ENCODE measurements around the gene FPGS. TPM values are rescaled to one million over a fixed set of nuclear protein-coding genes. Genes with fewer than 3 reads are reported as not detected.
A peak's percentile ranks its signal among the peaks of the same experiment; 100 is the strongest.

The FPGS gene
- total and polyA plus RNA-seq, 9 donors: 18.9 to 209 (median 154) TPM

- H3K9me3 ChIP-seq: no peaks in the 10 kb centered on the region
- H3K4me1 ChIP-seq (ENCODE audit: insufficient read depth): peaks cover 27% of the 10 kb centered on the region
- no peak for TF ChIP-seq EP300 (IDR thresholded peaks at IDR 0.05)
- TF ChIP-seq CTCF (IDR thresholded peaks at IDR 0.05): no peak
- no peak for TF ChIP-seq POLR2A (IDR thresholded peaks at IDR 0.05)
- peak in 3 of 5 donors; percentile 60 to 74 (median 72) for DNase-seq
- no peaks in the 10 kb centered on the region for H3K36me3 ChIP-seq
- peak overlapping the region; percentile 46 to 96 for H3K27ac ChIP-seq
- no peak overlapping the region for H3K4me3 ChIP-seq
- no peaks in the 10 kb centered on the region for H3K27me3 ChIP-seq
- intact Hi-C loops (cut with DNase I): loop anchor here in 2 of 4 donors (5.0 kb wide), 2 partner anchors 37 to 42 kb away; no protein-coding TSS in a partner anchor
- WGBS, 3 donors: 65 to 73% (median 69%) methylated on average over 41 to 42 of the region's 42 CpGs
These were observed 22.8 kb downstream of the FPGS start for GRCh38 chr9:127825319-127826051.

- TF ChIP-seq CTCF (IDR thresholded peaks at IDR 0.05): no peak
- no peak for TF ChIP-seq POLR2A (IDR thresholded peaks at IDR 0.05)
- no peak for TF ChIP-seq EP300 (IDR thresholded peaks at IDR 0.05)
- H3K27ac ChIP-seq: peak overlapping the region; percentile 46 to 96
- intact Hi-C loops (cut with DNase I): loop anchor here in 2 of 4 donors (5.0 kb wide), 2 partner anchors 36 to 41 kb away; no protein-coding TSS in a partner anchor
- WGBS, 3 donors: 23 to 33% (median 30%) methylated on average over 7 of the region's 7 CpGs
- H3K9me3 ChIP-seq: no peaks in the 10 kb centered on the region
- H3K27me3 ChIP-seq: no peaks in the 10 kb centered on the region
- no peaks in the 10 kb centered on the region for H3K36me3 ChIP-seq
- H3K4me3 ChIP-seq: no peak overlapping the region
- H3K4me1 ChIP-seq (ENCODE audit: insufficient read depth): peaks cover 32% of the 10 kb centered on the region
- peak; percentile 67 to 83 (median 76) for DNase-seq
These were observed 23.7 kb downstream of the FPGS start for GRCh38 chr9:127826253-127826913.

DNA sequence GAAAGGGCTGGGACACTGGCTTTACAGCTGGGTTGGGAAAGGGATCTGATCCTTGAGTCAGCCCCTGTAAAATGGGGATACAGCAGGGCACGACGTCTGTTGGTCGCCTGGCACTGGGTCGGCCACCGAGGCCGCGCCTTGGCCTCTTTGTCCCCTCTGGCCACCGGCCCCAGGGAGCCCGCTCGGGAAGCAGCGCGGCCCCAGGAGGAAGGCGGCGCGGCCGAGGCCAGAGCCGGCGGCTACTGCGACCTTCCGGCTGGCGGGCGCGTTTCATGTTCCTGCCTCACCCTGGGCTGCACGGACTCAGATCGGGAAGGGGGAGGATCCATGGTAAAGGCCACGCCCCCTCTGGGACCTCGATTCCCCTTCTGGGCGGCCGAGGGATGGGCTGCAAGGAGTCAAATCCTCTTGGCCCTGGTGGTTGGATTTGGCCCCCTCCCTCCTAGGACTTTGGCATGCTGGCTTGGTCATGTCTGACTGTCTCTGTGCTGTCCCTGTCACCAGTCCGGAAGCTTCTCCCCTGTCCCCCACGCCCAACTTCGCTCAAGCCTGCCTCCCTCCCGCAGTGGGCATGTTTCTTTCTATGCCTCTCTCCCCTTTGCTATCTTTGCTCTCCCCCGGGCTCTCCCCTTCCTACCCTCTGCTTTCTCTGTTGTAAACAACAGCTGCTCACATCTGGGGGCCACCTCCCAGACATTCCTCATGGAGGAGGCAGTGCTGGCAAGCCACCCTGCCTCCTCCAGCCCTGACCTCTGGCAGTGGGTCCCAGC lies 25.8 kb downstream of the FPGS start:
- Histone ChIP-seq H3K36me3 (no peaks in the 10 kb centered on the region), H3K4me1 (ENCODE audit: insufficient read depth) (peaks cover 38% of the 10 kb centered on the region), H3K4me3 (peak overlapping the region; percentile 32), H3K27me3 (no peaks in the 10 kb centered on the region), H3K27ac (peak overlapping the region; percentile 82 to 96), H3K9me3 (no peaks in the 10 kb centered on the region)
- peak; percentile 96 to 98 (median 97) for DNase-seq
- TF ChIP-seq EP300 (IDR thresholded peaks at IDR 0.05) (no peak), CTCF (IDR thresholded peaks at IDR 0.05) (peak in 1 of 3 donors; percentile 21), POLR2A (IDR thresholded peaks at IDR 0.05) (peak; percentile 78)
- intact Hi-C loops (cut with DNase I): loop anchor here in 2 of 4 donors (5.0 kb wide), 2 partner anchors 34 to 39 kb away; no protein-coding TSS in a partner anchor
- WGBS, 3 donors: 0 to 3% (median 2%) methylated on average over 25 to 34 of the region's 34 CpGs

Measured in ovary (tissue), 9 donors.